Measurements from ENCODE around the gene COASY.

The COASY gene

GRCh38 chr17:42561897-42562387 is at the start of gene COASY:
Gene COASY, plus strand, starts transcription at chr17:42562148. Its CDS starts 475 bp downstream, at chr17:42562623.
- peak; percentile 96 for DNase-seq

DNA sequence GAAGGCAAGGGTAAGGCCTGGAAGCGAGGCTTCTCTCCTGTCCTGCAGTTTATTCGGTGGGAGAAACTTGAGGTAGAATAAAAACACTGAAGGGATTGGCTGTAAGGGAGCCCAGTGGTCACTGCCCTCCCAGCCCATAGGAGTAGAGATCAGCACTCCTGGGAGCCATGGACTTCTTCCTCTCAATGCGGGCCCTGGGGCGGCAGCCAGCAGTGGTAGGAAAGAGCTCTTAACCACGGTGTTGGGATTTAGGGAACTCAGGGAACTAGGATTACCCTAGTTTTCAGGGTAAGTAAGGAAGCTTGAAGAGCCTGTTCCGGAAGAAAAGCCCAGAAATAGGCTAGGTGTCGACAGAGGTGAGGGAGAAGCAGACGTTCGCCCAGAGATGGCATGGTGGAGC is 49.7 kb upstream of the COASY start:
- DNase-seq = no peak

- DNase-seq = no peak
Measured at GRCh38 chr17:42512733-42513251, 49.2 kb upstream of the COASY start.

GRCh38 chr17:42513686-42514085 is 48.3 kb upstream of the COASY start:
- no peak for DNase-seq

GRCh38 chr17:42514279-42514678 is 47.7 kb upstream of the COASY start:
- no peak for DNase-seq

- DNase-seq = no peak
Measured at GRCh38 chr17:42514867-42515266, 47.1 kb upstream of the COASY start.

DNA sequence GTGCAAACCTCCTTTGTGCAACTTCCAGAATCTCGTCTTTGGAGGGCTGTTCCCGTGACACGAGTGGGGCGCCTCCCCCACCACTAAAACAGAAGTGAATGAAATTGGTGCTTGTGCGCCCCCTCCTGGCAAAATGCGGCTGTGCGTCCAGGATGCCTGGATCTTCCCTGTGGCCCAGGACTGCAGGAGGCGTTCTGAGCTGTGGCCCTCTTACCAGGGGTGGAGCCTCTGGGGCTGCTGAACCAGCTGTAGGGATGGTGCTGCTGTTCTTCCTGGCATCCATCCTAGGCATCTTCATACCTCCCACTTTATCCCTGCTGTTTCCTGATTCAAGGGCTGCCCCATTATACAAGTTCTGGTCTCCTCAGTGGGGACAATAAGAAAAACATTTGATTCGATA is 44.4 kb upstream of the COASY start:
- DNase-seq = peak; percentile 85

DNA sequence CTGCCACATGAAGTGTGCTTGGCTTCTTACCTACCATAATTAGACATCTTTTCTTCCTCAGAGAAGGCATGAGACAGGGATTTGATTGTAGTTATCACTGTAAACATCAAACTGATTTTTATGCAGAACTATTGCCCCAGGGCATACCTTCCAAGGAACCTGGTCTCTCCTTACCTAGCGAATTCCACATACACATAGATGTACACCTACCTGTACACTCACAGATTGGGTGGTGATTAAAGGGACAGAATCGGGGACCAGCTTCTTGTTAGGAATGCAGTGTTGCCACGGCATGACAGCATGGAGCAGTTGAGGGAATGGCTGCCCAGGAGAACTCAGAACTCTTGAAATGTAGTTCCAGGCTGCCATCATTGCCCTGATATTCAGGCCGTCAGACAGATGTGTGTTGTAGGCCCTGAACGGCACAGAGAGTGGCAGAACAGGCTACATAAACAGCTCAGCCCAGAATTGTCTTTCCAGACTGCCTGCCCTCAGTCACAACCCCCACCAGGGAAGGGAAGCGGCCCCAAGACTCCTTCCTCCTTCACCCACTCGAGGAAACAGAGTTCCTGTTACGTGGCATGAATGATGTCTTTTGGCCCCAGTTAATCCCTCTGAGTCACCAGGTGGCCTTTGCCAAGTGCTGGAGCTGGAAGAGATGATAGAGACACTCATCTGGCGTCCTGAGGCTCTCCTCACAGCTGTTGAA is 43.7 kb upstream of the COASY start:
- peak; percentile 79 for DNase-seq

GRCh38 chr17:42518755-42519545 is 43.0 kb upstream of the COASY start:
- DNase-seq = peak; percentile 71

DNA sequence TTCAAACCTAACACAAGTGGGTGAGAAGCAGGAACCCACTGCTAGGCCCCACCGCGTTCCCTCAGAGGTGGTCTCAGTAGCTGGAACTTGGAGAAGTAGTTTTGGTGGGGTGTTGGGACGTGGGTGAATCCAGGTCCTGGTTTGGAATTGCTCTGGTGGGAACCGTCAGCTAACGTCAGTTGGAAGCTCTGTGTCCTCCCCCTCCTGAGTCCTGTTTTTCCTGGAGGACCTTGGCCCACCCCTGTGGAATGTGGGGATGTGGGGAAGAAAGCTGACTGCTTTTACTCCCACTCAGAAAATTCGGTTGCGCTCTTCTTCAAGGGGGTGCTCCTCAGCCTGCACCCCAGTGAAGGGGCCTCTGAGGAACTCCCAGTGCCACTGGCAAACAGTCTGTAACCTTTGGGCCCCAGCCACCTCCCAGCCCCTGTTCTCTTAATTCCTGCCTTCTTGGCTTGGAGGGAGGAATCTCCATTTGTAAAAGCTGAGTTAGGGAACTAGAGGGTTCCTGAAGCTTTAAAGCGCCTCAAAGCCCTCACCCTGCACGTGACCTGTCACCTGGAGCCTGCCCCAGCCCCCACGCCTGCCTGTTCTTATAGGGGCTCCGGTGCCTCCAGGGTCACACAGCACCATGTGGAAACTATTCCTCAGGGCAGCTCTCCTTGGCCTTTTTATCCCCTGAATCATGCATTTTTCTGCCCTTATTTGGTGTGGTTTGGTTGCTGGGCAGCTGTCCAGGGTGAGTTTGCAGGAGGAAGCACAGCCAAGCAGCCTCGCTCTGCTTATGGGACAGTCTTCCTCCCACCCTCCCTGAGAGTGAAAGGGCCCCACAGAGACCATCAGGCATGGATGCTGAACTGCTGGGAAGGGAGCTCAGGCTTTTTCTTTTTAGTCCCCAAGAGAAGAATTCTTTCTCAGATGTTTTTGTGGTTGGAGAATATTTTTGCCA is 42.1 kb upstream of the COASY start:
- DNase-seq = peak; percentile 94

DNA sequence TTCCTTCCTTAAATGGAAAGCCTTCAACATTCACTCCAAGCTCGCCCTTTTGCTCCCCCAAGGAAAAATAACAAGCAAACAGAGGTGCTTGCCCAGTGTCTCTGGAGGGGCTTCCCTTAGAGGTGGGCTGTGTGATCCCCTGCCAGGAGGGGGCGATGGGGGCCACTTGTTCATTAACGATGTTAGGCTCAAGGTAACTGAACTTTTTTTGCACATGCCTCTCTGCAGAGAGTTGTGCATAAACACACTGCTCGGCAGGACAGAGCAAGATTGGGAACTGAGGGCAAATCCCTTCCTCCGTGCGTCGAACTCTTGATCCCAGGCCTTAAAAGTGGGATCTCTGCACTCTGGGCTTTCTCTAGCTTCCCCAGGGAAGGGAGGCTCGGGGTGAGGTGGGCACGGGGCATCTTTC is 41.4 kb upstream of the COASY start:
- peak; percentile 60 for DNase-seq

GRCh38 chr17:42521036-42521435 is 40.9 kb upstream of the COASY start:
- DNase-seq = no peak

DNA sequence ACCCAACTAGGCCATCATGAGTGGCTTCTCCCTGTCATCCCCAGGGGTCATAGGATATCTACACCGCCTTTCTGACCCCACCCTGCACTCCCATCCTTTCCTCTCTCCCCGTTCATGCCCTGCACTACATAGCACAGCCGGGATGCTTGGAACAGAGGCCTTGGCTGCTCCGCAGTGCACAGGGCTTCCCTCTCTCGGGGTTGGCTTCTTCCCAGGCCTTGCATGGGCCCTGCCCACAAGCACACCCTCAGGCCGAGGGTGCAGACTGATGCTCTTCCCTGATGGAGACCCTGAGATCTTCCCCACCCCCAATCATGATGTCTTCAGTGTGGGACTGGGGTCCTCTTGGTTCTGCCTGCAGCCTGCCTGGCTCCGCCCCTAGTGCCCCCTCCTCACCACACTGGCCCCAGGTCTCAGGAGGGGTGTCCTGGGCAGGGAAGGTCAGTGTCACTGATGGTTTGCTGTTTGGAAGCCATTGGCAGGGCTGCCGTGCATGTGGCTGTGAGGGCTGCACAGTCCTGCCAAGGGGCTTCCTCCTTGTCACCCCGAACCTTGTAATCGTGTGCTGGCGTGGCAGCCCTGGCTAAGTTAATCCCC is 40.2 kb upstream of the COASY start:
- DNase-seq = no peak

DNA sequence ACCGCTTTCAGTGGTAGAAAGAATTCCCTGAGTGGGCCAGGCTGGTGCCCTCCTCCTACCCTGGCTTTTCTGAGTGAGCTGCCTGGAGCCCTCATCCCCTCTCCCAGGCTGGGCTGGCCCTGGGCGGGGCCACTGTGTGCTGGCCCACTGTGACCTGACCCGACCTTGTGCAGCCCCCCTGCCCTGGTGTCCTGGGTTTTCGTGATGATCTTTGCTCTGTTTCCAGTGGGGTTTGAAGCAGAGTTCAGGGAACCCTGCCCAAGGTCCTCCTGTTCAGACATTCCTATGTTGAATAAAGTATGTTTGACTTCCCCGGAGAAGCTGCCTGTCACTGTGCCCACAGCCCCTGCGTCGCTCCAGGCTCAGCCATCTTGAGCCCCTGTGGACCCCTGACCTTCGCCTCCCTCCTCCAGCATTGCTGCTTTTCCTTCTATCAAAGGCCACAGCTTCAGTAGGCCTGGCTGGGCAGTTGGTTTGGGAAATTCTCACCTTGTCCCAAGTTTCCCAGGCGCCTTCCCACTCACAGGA is 39.6 kb upstream of the COASY start:
- DNase-seq = no peak

- DNase-seq = no peak
Measured at GRCh38 chr17:42522798-42523278, 39.1 kb upstream of the COASY start.

GRCh38 chr17:42525221-42525620 is 36.7 kb upstream of the COASY start:
- no peak for DNase-seq

DNA sequence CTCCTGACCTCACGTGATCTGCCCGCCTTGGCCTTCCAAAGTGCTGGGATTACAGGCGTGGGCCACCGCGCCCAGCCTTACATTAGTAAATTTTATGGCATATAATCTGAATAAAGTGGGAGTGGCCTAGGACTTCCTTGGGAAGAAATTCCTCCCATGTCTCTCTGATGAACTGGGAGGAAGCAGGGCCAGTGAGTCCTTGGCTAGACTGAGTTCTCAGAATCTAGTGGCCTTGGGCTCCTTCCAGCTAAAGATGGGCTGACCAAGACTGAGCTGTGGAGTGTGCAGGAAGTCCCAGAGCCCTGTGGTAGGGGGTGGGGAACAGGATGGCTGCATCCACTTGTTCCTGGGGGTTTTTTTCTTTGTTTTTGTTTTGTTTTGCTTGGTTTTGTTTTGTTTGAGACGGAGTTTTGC is 35.9 kb upstream of the COASY start:
- DNase-seq = no peak

GRCh38 chr17:42527932-42528331 is 34.0 kb upstream of the COASY start:
- no peak for DNase-seq

GRCh38 chr17:42529061-42529460 is 32.9 kb upstream of the COASY start:
- DNase-seq = no peak

GRCh38 chr17:42530952-42531454 is 30.9 kb upstream of the COASY start:
- no peak for DNase-seq
